NB4 (cell line): ENCODE data around the gene ZNF821.

Source experiments
- CTCF ChIP-seq: IDR thresholded peaks from one replicate; pipeline ENCODE4 v1.5.1; 2012; ENCODE audit warnings: low read depth, low read length
- POLR2A ChIP-seq: IDR thresholded peaks from 2 replicates; pipeline ENCODE4 v1.6.1; 2011; ENCODE audit warnings: mild to moderate bottlenecking; ENCODE audit not compliant: insufficient read length; ENCODE audit errors: extremely low read depth

- TF ChIP-seq CTCF (no peak), POLR2A (no peak)
Observed at GRCh38 chr16:71837150-71837549, 46.8 kb downstream of the ZNF821 start.
